Mesendoderm (in vitro differentiated cells): ENCODE measurements around the gene REEP2.

ENCODE experiments used
- DNase-seq: peaks from one replicate; pipeline ENCODE4 v3.0.0; 2013
- H2AK5ac ChIP-seq: 2 replicates; pipeline ENCODE4 v1.6.1; 2013; ENCODE audit warnings: low read length, inconsistent platforms
- H2BK120ac ChIP-seq: 2 replicates; pipeline ENCODE4 v1.6.1; 2013; ENCODE audit warnings: low read depth, mild to moderate bottlenecking, low read length, moderate library complexity, mixed read lengths
- H2BK15ac ChIP-seq: replicated peaks from 2 replicates; pipeline ENCODE4 v1.6.1; 2013; ENCODE audit warnings: low read depth, mild to moderate bottlenecking, moderate library complexity
- H2BK5ac ChIP-seq: 2 replicates; pipeline ENCODE4 v1.6.1; 2013; ENCODE audit warnings: low read length, inconsistent platforms
- H3K18ac ChIP-seq: 2 replicates; pipeline ENCODE4 v1.6.1; 2013; ENCODE audit warnings: mild to moderate bottlenecking, low read length, mixed read lengths
- H3K23ac ChIP-seq: one replicate; pipeline ENCODE4 v1.6.1; 2013; ENCODE audit warnings: low read length
- H3K27ac ChIP-seq: 2 replicates; pipeline ENCODE4 v1.5.1; 2013; ENCODE audit warnings: low read depth, mild to moderate bottlenecking, inconsistent platforms, low read length, moderate library complexity
- H3K27me3 ChIP-seq: 2 replicates; pipeline ENCODE4 v1.6.1; 2013; ENCODE audit warnings: low read length, control low read depth, mild to moderate bottlenecking, inconsistent platforms; ENCODE audit not compliant: insufficient read depth, poor library complexity
- H3K36me3 ChIP-seq: 2 replicates; pipeline ENCODE4 v1.6.1; 2013; ENCODE audit warnings: low read length, inconsistent platforms; ENCODE audit not compliant: control insufficient read depth, insufficient read depth
- H3K4ac ChIP-seq: one replicate; pipeline ENCODE4 v1.6.1; 2013; ENCODE audit warnings: low read depth, mild to moderate bottlenecking, low read length, moderate library complexity
- H3K4me1 ChIP-seq: 2 replicates; pipeline ENCODE4 v1.6.1; 2013; ENCODE audit warnings: low read depth, low read length, inconsistent platforms; ENCODE audit not compliant: control insufficient read depth
- H3K4me2 ChIP-seq: 2 replicates; pipeline ENCODE4 v1.6.1; 2013; ENCODE audit warnings: low read length
- H3K4me3 ChIP-seq: 2 replicates; pipeline ENCODE4 v1.5.1; 2013; ENCODE audit warnings: mild to moderate bottlenecking, low read length
- H3K56ac ChIP-seq: one replicate; pipeline ENCODE4 v1.6.1; 2013; ENCODE audit warnings: low read length
- H3K79me1 ChIP-seq: 2 replicates; pipeline ENCODE4 v1.6.1; 2013; ENCODE audit warnings: low read length, inconsistent platforms
- H3K79me2 ChIP-seq: 2 replicates; pipeline ENCODE4 v1.6.1; 2013; ENCODE audit warnings: mild to moderate bottlenecking, low read length; ENCODE audit not compliant: control insufficient read depth, insufficient read depth
- H3K9ac ChIP-seq: 2 replicates; pipeline ENCODE4 v1.6.1; 2013; ENCODE audit warnings: low read length, inconsistent platforms
- H4K5ac ChIP-seq: one replicate; pipeline ENCODE4 v1.6.1; 2013; ENCODE audit warnings: low read length
- H4K8ac ChIP-seq: one replicate; pipeline ENCODE4 v1.6.1; 2013; ENCODE audit warnings: low read depth, mild to moderate bottlenecking, control low read depth, low read length, moderate library complexity
- WGBS: extraction: QIAGEN DNeasy Blood & Tissue Kit; methylation state at CpG from one replicate; pipeline ENCODE4 v1.1.7; 2013; ENCODE audit warnings: low lambda C conversion rate, missing lambda C conversion rate; ENCODE audit not compliant: insufficient coverage; ENCODE audit errors: extremely low coverage; 5-methylcytosine and 5-hydroxymethylcytosine counted together

REEP2 gene

DNA sequence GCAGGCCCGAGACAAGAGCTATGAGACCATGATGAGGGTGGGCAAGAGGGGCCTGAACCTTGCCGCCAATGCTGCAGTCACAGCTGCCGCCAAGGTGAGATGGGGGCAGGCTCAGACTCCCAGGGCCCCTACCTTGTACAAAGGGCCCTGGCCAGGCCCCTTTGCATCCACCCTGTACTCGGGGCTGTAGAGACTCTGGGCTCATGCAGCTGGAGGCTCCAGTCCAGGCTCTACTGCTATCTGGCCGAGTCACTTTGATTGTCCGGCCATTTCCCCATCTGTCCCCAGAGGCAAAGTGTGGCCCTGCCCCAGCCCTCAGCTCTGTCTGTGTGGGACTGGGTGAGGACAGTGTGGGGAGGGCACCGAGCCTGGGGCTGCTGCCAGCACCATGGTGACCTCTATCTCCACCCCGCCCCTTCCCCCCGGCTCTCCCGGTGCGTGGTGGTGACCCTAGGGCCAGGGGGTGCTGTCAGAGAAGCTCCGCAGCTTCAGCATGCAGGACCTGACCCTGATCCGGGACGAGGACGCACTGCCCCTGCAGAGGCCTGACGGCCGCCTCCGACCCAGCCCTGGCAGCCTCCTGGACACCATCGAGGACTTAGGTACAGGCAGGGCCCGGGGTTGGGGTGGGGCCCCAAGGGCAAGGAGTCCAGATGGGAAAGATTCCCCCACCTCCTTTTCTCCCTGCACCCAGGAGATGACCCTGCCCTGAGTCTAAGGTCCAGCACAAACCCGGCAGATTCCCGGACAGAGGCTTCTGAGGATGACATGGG is 6.1 kb downstream of the REEP2 start:
- H3K4me2 ChIP-seq: no peak overlapping the region
- H3K9ac ChIP-seq: no peak overlapping the region
- H3K27me3 ChIP-seq: no peaks in the 10 kb centered on the region
- no peak overlapping the region for H2BK120ac ChIP-seq
- no peak overlapping the region for H3K56ac ChIP-seq
- no peak overlapping the region for H2BK5ac ChIP-seq
- no peak overlapping the region for H2AK5ac ChIP-seq
- no peak overlapping the region for H3K27ac ChIP-seq
- no peak overlapping the region for H4K5ac ChIP-seq
- no peak for DNase-seq
- H3K79me1 ChIP-seq: no peaks in the 10 kb centered on the region
- no peaks in the 10 kb centered on the region for H3K36me3 ChIP-seq
- no peak overlapping the region for H3K4ac ChIP-seq
- no peaks in the 10 kb centered on the region for H3K79me2 ChIP-seq
- H3K4me3 ChIP-seq: no peak overlapping the region
- no peak overlapping the region for H3K18ac ChIP-seq
- no CpG with 5 or more reads among the region's 22 CpGs for WGBS
- H3K4me1 ChIP-seq: no peaks in the 10 kb centered on the region
- H3K23ac ChIP-seq: no peak overlapping the region
- H2BK15ac ChIP-seq: no peak overlapping the region
- H4K8ac ChIP-seq: no peak overlapping the region

DNA sequence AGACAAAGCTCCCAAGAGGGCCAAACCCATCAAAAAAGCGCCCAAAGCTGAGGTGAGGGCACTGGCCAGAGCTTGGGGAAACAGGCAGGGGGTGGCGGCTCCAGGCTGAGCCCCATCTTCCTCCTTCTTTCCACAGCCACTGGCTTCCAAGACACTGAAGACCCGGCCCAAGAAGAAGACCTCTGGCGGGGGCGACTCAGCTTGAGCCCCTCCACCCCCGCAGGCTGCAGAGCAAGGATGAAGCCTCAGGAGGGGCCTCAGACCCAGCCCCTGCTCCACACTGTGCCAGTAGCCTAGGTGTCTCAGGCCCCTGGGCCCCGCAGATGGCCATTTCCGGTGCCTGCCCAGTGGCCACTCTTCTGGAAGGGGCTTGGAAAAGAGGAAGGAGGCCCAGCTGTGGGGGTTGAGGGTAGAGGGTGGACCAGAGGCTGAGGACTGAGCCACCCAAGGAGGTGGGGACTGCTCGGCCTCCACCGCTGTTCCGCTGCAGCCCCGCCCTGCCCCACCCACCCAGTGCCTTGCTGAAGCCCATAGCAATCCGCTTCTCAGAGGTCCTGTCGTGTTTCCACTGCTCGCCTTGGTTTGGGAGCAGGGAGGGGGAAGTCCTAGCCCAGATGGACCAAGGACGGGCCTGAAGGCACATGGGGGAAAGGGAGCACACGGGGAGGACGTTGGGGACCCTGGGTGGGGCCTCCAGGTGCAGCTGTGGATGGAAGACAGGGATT is 6.9 kb downstream of the REEP2 start:
- no peak for DNase-seq
- Histone ChIP-seq H3K79me1 (no peaks in the 10 kb centered on the region), H3K18ac (no peak overlapping the region), H3K4me2 (no peak overlapping the region), H2BK120ac (no peak overlapping the region), H3K79me2 (no peaks in the 10 kb centered on the region), H4K8ac (no peak overlapping the region), H2AK5ac (no peak overlapping the region), H3K56ac (no peak overlapping the region), H3K4me3 (no peak overlapping the region), H3K23ac (no peak overlapping the region), H3K27me3 (no peaks in the 10 kb centered on the region), H3K9ac (no peak overlapping the region), H2BK15ac (no peak overlapping the region), H3K36me3 (no peaks in the 10 kb centered on the region), H3K4ac (no peak overlapping the region), H4K5ac (no peak overlapping the region), H2BK5ac (no peak overlapping the region), H3K27ac (no peak overlapping the region), H3K4me1 (no peaks in the 10 kb centered on the region)
- WGBS: no CpG with 5 or more reads among the region's 18 CpGs

DNA sequence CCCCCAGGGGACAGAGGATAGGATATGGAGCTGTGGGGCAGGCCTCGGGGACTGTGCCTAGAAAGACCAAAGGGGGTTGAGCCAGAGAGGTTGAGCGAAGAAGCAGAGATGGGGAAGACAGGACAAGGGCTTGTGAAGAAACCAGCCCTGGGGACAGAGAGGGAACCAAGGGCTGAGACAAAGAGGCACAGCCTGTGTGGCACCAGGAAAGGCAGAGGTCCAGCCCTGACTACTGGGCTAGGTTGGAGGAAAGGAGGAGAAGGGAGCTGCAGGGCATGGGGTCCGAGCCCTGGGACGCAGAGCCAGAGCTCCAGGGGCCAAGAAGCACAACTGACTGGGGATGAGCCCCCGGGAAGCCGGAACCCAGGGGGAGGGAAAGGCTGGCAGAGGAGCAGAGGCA is 9.2 kb downstream of the REEP2 start:
- no CpG with 5 or more reads among the region's 6 CpGs for WGBS
- H3K4me1 ChIP-seq: no peaks in the 10 kb centered on the region

DNA sequence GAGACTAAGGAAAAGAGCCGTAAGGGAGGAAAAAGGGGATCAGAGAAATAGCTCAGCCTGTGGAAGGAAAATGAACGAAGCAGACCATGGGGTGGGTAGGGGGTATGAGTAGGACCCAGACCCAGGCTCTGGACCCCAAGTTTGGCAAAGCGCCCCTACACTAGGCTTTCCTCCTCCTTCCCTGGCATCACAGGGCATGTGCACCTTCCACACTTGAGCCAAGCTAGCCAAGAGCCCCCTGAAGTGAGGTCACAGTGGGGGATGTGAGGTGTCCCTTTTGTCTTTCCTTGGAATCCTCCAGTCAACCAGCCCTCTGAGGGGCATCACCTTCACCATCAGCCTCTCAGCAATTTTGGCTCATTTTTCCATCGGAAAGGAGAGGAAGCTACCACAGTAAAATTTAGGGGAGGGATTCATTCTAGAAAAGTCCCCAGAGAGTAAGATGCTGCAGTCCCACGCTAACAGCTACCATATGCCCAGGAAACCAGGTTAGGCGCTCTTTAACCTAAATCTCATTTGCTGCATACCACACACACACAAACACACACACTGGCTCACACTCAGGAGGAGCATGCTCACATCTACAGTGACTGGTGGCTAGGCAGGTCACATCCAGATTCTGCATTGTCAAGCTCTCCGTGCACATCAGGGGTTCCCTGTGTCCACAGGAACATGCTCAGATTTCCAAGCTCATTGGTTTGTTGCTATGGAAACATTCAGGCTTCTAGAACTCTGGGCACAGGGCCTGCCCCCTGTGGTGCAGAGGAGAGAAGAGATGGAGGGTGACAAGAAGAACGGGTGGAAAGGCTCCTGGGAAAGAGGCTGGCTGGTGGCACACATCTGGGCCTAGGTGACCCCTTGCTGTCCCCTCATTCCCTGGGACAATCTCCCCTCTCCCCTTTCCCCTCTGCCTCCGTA is 9.9 kb downstream of the REEP2 start:
- no peaks in the 10 kb centered on the region for H3K4me1 ChIP-seq
- H4K5ac ChIP-seq: no peak overlapping the region
- no peak overlapping the region for H3K18ac ChIP-seq
- H3K79me2 ChIP-seq: no peaks in the 10 kb centered on the region
- no peaks in the 10 kb centered on the region for H3K79me1 ChIP-seq
- no peak overlapping the region for H3K56ac ChIP-seq
- H3K27ac ChIP-seq: no peak overlapping the region
- H3K27me3 ChIP-seq: no peaks in the 10 kb centered on the region
- H2BK15ac ChIP-seq: no peak overlapping the region
- no peak overlapping the region for H2BK5ac ChIP-seq
- no peak overlapping the region for H3K4me2 ChIP-seq
- peak; percentile 73 for DNase-seq
- no peaks in the 10 kb centered on the region for H3K36me3 ChIP-seq
- no peak overlapping the region for H2BK120ac ChIP-seq
- H3K23ac ChIP-seq: no peak overlapping the region
- H2AK5ac ChIP-seq: no peak overlapping the region
- no peak overlapping the region for H3K4me3 ChIP-seq
- no peak overlapping the region for H3K9ac ChIP-seq
- H3K4ac ChIP-seq: no peak overlapping the region
- no peak overlapping the region for H4K8ac ChIP-seq
- WGBS: no CpG with 5 or more reads among the region's 9 CpGs

More for the DNA sequence above, 9.2 kb downstream of the REEP2 start:
- H3K4me3 ChIP-seq: no peak overlapping the region
- H3K36me3 ChIP-seq: no peaks in the 10 kb centered on the region
- H2BK5ac ChIP-seq: no peak overlapping the region
- H3K79me1 ChIP-seq: no peaks in the 10 kb centered on the region
- no peak overlapping the region for H3K4me2 ChIP-seq
- no peak overlapping the region for H2AK5ac ChIP-seq
- H4K5ac ChIP-seq: no peak overlapping the region
- H3K56ac ChIP-seq: no peak overlapping the region
- no peak overlapping the region for H3K27ac ChIP-seq
- H3K23ac ChIP-seq: no peak overlapping the region
- H4K8ac ChIP-seq: no peak overlapping the region
- no peak overlapping the region for H2BK120ac ChIP-seq
- H3K9ac ChIP-seq: no peak overlapping the region
- no peak overlapping the region for H3K4ac ChIP-seq
- no peak for DNase-seq
- H3K18ac ChIP-seq: no peak overlapping the region
- no peaks in the 10 kb centered on the region for H3K27me3 ChIP-seq
- H2BK15ac ChIP-seq: no peak overlapping the region
- H3K79me2 ChIP-seq: no peaks in the 10 kb centered on the region

DNA sequence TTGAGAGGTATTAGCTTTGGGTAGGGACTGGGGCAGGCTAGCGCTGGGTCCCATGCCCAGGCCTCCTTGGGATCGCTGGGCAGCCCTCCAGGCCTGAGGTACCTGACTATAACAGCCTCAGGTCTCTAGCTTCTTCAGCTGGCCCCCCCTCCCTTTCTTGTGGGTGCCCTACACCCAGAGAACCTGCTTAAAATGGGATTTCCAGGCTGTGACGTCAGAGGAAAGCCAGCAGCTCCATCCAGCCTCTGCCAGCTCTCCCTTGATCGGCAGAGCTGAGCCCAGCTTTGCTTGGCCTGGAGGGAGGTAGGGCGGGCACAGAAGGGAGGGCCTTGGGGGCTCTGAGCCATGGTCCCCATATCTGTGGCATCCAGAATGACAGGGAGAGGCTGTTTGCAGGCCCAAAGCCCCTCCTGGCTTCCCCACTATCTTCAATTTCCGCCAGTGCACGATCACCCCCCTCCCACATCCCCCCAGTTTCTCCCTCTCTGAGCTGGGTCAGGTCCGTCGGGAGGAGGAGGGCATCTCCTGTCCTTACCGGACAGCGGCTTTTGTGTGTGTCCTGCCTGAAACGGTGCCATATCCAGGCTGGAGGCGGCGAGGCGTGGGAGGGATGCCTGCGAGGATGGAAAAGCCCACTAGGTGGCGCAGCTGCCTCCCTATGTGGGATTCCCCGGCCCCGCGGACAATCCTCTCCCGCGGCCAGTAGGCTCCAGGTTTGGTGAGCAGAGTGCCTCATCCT is 10.8 kb downstream of the REEP2 start:
- no peaks in the 10 kb centered on the region for H3K79me1 ChIP-seq
- no peak overlapping the region for H2BK15ac ChIP-seq
- H3K9ac ChIP-seq: peak overlapping the region; percentile 18
- H3K4ac ChIP-seq: no peak overlapping the region
- no peaks in the 10 kb centered on the region for H3K79me2 ChIP-seq
- no peak overlapping the region for H3K4me2 ChIP-seq
- no peak overlapping the region for H2BK120ac ChIP-seq
- H2AK5ac ChIP-seq: no peak overlapping the region
- H2BK5ac ChIP-seq: no peak overlapping the region
- H3K23ac ChIP-seq: no peak overlapping the region
- H3K56ac ChIP-seq: peak overlapping the region; percentile 47
- H3K36me3 ChIP-seq: no peaks in the 10 kb centered on the region
- H3K27me3 ChIP-seq: no peaks in the 10 kb centered on the region
- H4K8ac ChIP-seq: no peak overlapping the region
- H4K5ac ChIP-seq: no peak overlapping the region
- H3K18ac ChIP-seq: no peak overlapping the region
- H3K27ac ChIP-seq: no peak overlapping the region
- no CpG with 5 or more reads among the region's 22 CpGs for WGBS
- DNase-seq: peak; percentile 84
- H3K4me3 ChIP-seq: no peak overlapping the region
- H3K4me1 ChIP-seq: no peaks in the 10 kb centered on the region
